ENCODE results near the gene XPNPEP2. TPM values are rescaled to one million over a fixed set of nuclear protein-coding genes. Genes with fewer than 3 reads are reported as not detected.

Gene XPNPEP2
- total RNA-seq, 4 donors from 2014 or later, result 2.9 to 4.6 (median 3.9) TPM

DNA sequence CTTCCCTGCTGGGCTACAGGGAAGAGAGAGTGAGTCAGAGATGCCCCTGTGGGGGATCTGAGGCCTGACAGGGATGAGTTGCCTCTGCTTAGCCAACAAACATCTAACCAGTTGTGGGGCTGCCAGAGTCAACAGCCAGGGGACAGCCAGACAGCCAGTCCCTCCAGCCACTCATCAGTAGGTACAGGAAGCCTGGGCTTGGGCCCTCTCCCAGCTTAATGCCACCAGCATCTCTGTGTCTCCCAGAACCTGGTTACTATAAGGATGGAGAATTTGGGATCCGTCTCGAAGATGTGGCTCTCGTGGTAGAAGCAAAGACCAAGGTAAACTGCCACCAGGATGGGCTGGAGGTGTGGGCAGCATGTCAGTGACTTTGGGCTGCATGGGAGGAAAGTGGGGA, 23.7 kb downstream of the XPNPEP2 start:
- H3K27me3 ChIP-seq, result no peaks in the 10 kb centered on the region
- intact Hi-C loops (cut with DNase I; ENCODE audit: low total_unique reads), result no loop called here
- no peak for DNase-seq

DNA sequence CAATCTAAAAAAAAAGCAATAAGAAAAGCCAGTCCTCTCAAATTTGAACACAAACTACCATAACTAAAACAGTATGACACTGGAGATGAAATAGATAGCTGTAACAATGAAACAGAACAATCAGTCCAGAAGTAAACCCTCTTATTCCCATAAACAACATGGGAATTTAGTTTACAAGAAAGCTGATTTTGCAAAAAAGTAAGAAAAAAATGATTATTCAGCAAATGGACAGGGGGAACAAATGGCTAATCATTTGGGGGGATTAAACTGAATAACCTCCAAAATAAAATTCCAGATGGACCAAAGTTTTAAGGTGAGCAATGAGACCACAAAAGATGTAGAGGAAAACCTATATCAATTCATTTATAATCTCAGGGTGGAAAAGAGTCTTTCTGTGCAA, 24.9 kb downstream of the XPNPEP2 start:
- TF ChIP-seq POLR2A (IDR thresholded peaks at IDR 0.05), result no peak
- TF ChIP-seq, protein P1, sequence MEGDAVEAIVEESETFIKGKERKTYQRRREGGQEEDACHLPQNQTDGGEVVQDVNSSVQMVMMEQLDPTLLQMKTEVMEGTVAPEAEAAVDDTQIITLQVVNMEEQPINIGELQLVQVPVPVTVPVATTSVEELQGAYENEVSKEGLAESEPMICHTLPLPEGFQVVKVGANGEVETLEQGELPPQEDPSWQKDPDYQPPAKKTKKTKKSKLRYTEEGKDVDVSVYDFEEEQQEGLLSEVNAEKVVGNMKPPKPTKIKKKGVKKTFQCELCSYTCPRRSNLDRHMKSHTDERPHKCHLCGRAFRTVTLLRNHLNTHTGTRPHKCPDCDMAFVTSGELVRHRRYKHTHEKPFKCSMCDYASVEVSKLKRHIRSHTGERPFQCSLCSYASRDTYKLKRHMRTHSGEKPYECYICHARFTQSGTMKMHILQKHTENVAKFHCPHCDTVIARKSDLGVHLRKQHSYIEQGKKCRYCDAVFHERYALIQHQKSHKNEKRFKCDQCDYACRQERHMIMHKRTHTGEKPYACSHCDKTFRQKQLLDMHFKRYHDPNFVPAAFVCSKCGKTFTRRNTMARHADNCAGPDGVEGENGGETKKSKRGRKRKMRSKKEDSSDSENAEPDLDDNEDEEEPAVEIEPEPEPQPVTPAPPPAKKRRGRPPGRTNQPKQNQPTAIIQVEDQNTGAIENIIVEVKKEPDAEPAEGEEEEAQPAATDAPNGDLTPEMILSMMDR (IDR thresholded peaks at IDR 0.05), result no peak
- Histone ChIP-seq H3K27me3 (no peaks in the 10 kb centered on the region), H3K36me3 (no peaks in the 10 kb centered on the region), H3K27ac (no peak overlapping the region), H3K9me3 (no peaks in the 10 kb centered on the region), H3K4me1 (no peaks in the 10 kb centered on the region), H3K4me3 (no peak overlapping the region)
- intact Hi-C loops (cut with DNase I; ENCODE audit: low total_unique reads), result no loop called here
- no peak for DNase-seq

More for the DNA sequence above, 23.7 kb downstream of the XPNPEP2 start:
- H3K4me1 ChIP-seq, result no peaks in the 10 kb centered on the region
- no peak for TF ChIP-seq POLR2A (IDR thresholded peaks at IDR 0.05)
- TF ChIP-seq, protein P1 (IDR thresholded peaks at IDR 0.05), result no peak
- H3K9me3 ChIP-seq, result no peaks in the 10 kb centered on the region
- no peak overlapping the region for H3K4me3 ChIP-seq
- H3K36me3 ChIP-seq, result no peaks in the 10 kb centered on the region
- H3K27ac ChIP-seq, result no peak overlapping the region

DNA sequence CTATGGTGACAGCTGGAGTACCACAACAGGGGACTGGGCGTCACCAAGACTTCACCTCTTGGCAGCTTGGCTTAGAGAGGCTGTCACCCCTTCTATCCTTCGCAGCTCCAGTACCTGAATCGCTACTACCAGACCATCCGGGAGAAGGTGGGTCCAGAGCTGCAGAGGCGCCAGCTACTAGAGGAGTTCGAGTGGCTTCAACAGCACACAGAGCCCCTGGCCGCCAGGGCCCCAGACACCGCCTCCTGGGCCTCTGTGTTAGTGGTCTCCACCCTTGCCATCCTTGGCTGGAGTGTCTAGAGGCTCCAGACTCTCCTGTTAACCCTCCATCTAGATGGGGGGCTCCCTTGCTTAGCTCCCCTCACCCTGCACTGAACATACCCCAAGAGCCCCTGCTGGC, 29.4 kb downstream of the XPNPEP2 start:
- no peak for DNase-seq
- intact Hi-C loops (cut with DNase I; ENCODE audit: low total_unique reads), result no loop called here
- Histone ChIP-seq H3K36me3 (no peaks in the 10 kb centered on the region), H3K4me1 (no peaks in the 10 kb centered on the region), H3K27me3 (no peaks in the 10 kb centered on the region), H3K9me3 (no peaks in the 10 kb centered on the region), H3K27ac (no peak overlapping the region), H3K4me3 (no peak overlapping the region)
- no peak for TF ChIP-seq POLR2A (IDR thresholded peaks at IDR 0.05)
- TF ChIP-seq, protein P1 (IDR thresholded peaks at IDR 0.05), result no peak

DNA sequence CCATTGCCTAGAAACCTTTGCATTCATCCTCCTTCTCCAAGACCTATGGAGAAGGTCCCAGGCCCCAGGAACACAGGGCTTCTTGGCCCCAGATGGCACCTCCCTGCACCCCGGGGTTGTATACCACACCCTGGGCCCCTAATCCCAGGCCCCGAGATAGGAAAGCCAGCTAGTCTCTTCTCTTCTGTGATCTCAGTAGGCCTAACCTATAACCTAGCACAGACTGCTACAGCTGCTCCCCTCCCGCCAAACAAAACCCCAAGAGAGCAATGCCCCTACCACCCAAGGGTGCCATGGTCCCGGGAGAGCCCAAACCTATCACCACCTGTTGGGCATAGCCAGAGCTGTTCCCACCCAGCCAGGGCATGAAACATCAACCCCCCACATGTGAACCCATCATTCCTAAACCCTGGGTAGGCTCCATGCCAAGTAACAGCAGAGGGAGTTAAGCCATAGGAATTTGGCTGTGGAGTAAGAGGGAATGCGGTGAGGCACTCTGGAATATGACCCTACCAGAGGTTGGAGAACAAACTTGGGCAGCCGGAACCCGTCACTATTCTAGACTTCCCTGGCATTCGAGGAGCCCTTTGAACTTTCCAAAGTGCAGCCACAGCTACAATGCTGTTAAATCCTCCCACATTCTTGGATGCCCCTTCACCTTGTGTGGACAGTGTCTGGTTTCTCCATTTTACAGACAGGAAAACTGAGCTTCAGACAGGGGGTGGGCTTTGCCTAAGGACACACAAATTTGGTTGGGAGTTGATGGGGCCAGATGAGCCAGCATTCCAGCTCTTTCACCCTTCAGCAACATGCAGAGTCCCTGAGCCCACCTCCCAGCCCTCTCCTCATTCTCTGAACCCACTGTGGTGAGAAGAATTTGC, 30.0 kb downstream of the XPNPEP2 start:
- Histone ChIP-seq H3K9me3 (no peaks in the 10 kb centered on the region), H3K27me3 (no peaks in the 10 kb centered on the region), H3K27ac (no peak overlapping the region), H3K4me1 (no peaks in the 10 kb centered on the region), H3K36me3 (no peaks in the 10 kb centered on the region), H3K4me3 (no peak overlapping the region)
- TF ChIP-seq POLR2A (IDR thresholded peaks at IDR 0.05), result no peak
- TF ChIP-seq, protein P1 (IDR thresholded peaks at IDR 0.05), result no peak
- intact Hi-C loops (cut with DNase I; ENCODE audit: low total_unique reads), result no loop called here
- no peak for DNase-seq

DNA sequence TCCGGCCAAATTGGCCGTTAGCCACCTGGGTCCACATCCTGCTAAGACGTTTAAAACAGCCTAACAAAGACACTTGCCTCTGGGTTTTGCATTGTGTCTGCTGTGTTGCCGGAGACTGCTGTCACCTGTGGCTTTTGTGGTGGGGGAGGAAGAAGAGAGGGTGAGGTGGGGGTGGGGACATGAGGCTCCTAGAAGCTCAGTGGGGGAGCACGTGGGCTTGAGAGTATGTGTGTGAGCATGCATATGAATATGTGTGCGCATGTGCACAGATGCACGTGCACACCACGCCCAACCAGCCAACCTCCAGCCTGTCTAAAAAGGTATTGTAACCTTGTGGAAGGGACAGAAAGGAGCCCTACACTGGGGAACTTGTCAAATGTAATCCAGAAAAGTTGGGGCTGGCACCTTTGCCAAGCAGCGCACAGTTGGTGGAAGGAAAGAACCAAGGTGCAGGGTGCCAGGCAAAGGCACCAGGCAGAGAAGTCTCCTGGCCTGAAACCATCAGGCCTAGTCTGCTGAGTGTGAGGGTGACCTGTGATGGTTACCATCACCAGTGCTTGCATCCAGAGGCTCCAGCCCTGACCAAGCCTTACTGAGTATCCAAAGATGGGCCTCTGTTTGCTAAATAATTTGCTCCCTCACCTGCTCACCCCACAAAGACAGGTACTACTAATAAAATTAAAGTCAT, 30.8 kb downstream of the XPNPEP2 start:
- no peak overlapping the region for H3K4me3 ChIP-seq
- no peaks in the 10 kb centered on the region for H3K36me3 ChIP-seq
- intact Hi-C loops (cut with DNase I; ENCODE audit: low total_unique reads), result no loop called here
- no peaks in the 10 kb centered on the region for H3K4me1 ChIP-seq
- H3K27me3 ChIP-seq, result no peaks in the 10 kb centered on the region
- no peak overlapping the region for H3K27ac ChIP-seq
- no peaks in the 10 kb centered on the region for H3K9me3 ChIP-seq
- DNase-seq, result no peak
- TF ChIP-seq, protein P1 (IDR thresholded peaks at IDR 0.05), result no peak
- no peak for TF ChIP-seq POLR2A (IDR thresholded peaks at IDR 0.05)

All from uterus (tissue), 4 donors.